PC-9 (cell line): Measurements from ENCODE around the gene ARHGEF9. TPM values are rescaled to one million over a fixed set of nuclear protein-coding genes. Genes with fewer than 3 reads are reported as not detected.

Experiments
- BruUV-seq: library from RNA; stranded (reverse); fragments of 400-500 nt; replicated peaks from 2 replicates; lab custom pipeline; 2021; lab: Mats Ljungman, UMichigan
- CTCF ChIA-PET: fragments of 300-600 bp; sonication (Branson Sonifier 250); formaldehyde crosslinking; loops from one replicate; lab custom pipeline; 2022; ENCODE audit warnings: antibody characterized with exemption; lab: Charles Lee
- POLR2A ChIA-PET: fragments of 300-600 bp; sonication (Branson Sonifier 250); formaldehyde crosslinking; loops from one replicate; lab custom pipeline; 2022; ENCODE audit warnings: antibody characterized with exemption; ENCODE audit not compliant: unreplicated experiment; lab: Charles Lee
- DNase-seq, 2 experiments: peaks; one replicate each; pipeline versions ENCODE4 v3.0.0 to v3.0.0-alpha.2; 2015 to 2022; ENCODE audit warnings: mixed read lengths in 1 of 2
- H2AFZ ChIP-seq: fragments of 200-600 bp; sonication (generic); 2 replicates; pipeline ENCODE4 v1.8.1; 2017; ENCODE audit warnings: antibody characterized with exemption
- H3F3A ChIP-seq: fragments of 200-600 bp; sonication (generic); 2 replicates; pipeline ENCODE4 v1.8.1; 2017; ENCODE audit warnings: antibody characterized with exemption, mild to moderate bottlenecking, low read depth; ENCODE audit not compliant: insufficient read depth
- H3K27ac ChIP-seq: fragments of 200-600 bp; sonication (generic); 2 replicates; pipeline ENCODE4 v1.6.1; 2016; ENCODE audit warnings: mixed run types
- H3K27me3 ChIP-seq: fragments of 200-600 bp; sonication (generic); 2 replicates; pipeline ENCODE4 v1.6.1; 2016; ENCODE audit warnings: low read depth, mixed run types; ENCODE audit not compliant: insufficient read depth
- H3K36me3 ChIP-seq: fragments of 200-600 bp; sonication (generic); 2 replicates; pipeline ENCODE4 v1.6.1; 2016; ENCODE audit warnings: low read depth, mixed run types
- H3K4me1 ChIP-seq: fragments of 200-600 bp; sonication (generic); replicated peaks from 2 replicates; pipeline ENCODE4 v1.6.1; 2016; ENCODE audit warnings: mixed run types; ENCODE audit not compliant: insufficient read depth
- H3K4me2 ChIP-seq: fragments of 200-600 bp; sonication (generic); 2 replicates; pipeline ENCODE4 v1.6.1; 2017; ENCODE audit warnings: mixed run types
- H3K4me3 ChIP-seq: fragments of 200-600 bp; sonication (generic); 2 replicates; pipeline ENCODE4 v1.6.1; 2016; ENCODE audit warnings: mixed run types
- H3K79me2 ChIP-seq: fragments of 200-600 bp; sonication (generic); 2 replicates; pipeline ENCODE4 v1.6.1; 2017; ENCODE audit warnings: low read depth, mixed run types
- H3K9me2 ChIP-seq: fragments of 200-600 bp; sonication (generic); 2 replicates; pipeline ENCODE4 v1.8.1; 2017; ENCODE audit warnings: mild to moderate bottlenecking; ENCODE audit not compliant: insufficient read depth
- H3K9me3 ChIP-seq: fragments of 200-600 bp; sonication (generic); 2 replicates; pipeline ENCODE4 v1.8.1; 2016; ENCODE audit warnings: low read depth; ENCODE audit not compliant: insufficient read depth
- H4K20me1 ChIP-seq: fragments of 200-600 bp; sonication (generic); 2 replicates; pipeline ENCODE4 v1.8.1; 2017; ENCODE audit not compliant: insufficient read depth
- CTCF ChIP-seq: fragments of 200-600 bp; sonication (generic); conservative IDR thresholded peaks from 2 replicates; pipeline ENCODE4 v1.6.1; 2017; ENCODE audit warnings: mixed run types, antibody characterized with exemption, mild to moderate bottlenecking, moderate library complexity
- EZH2 ChIP-seq: fragments of 200-600 bp; sonication (generic); IDR thresholded peaks from 2 replicates; pipeline ENCODE4 v1.8.0; 2017; ENCODE audit warnings: antibody characterized with exemption, low read depth
- intact Hi-C: fragments of 100-400 bp; cut with micrococcal nuclease; formaldehyde crosslinking; loops from one replicate; pipeline ENCODE4 v1.10.0; 2022; ENCODE audit not compliant: unreplicated experiment
- total RNA-seq: library from RNA; stranded (reverse); gene quantifications from 2 replicates; pipeline ENCODE4 v1.2.3, GENCODE V29; 2021

Gene ARHGEF9
- total RNA-seq, 1 experiment from 2014 or later = 23.4 TPM

GRCh38 chrX:63664741-63665140, 120.3 kb downstream of the ARHGEF9 start:
- no peak for TF ChIP-seq EZH2
- no peak for TF ChIP-seq CTCF
- Histone ChIP-seq H3K9me2 (no peaks in the 10 kb centered on the region), H2AFZ (no peak overlapping the region), H3K79me2 (no peaks in the 10 kb centered on the region), H3F3A (no peaks in the 10 kb centered on the region), H3K27me3 (no peaks in the 10 kb centered on the region), H3K4me1 (no peaks in the 10 kb centered on the region), H3K36me3 (no peaks in the 10 kb centered on the region), H3K4me3 (no peak overlapping the region), H3K27ac (no peak overlapping the region), H3K9me3 (no peaks in the 10 kb centered on the region), H4K20me1 (no peaks in the 10 kb centered on the region), H3K4me2 (no peak overlapping the region)
- ChIA-PET CTCF (no interaction called here), POLR2A (no interaction called here)
- intact Hi-C loops = no loop called here
- DNase-seq = no peak
- BruUV-seq = no TSS peak

- Histone ChIP-seq H3K9me3 (no peaks in the 10 kb centered on the region), H3F3A (no peaks in the 10 kb centered on the region), H3K36me3 (no peaks in the 10 kb centered on the region), H4K20me1 (no peaks in the 10 kb centered on the region), H3K4me2 (no peak overlapping the region), H3K27ac (no peak overlapping the region), H3K4me1 (no peaks in the 10 kb centered on the region), H3K79me2 (no peaks in the 10 kb centered on the region), H3K4me3 (no peak overlapping the region), H2AFZ (no peak overlapping the region), H3K9me2 (no peaks in the 10 kb centered on the region), H3K27me3 (no peaks in the 10 kb centered on the region)
- intact Hi-C loops = no loop called here
- no peak for DNase-seq
- TF ChIP-seq CTCF = no peak
- BruUV-seq = no TSS peak
- POLR2A ChIA-PET = no interaction called here
- CTCF ChIA-PET = no interaction called here
Observed at GRCh38 chrX:63664083-63664482, 120.9 kb downstream of the ARHGEF9 start.

GRCh38 chrX:63661676-63662075, 123.3 kb downstream of the ARHGEF9 start:
- no peaks in the 10 kb centered on the region for H3K9me3 ChIP-seq
- intact Hi-C loops = no loop called here
- CTCF ChIA-PET = no interaction called here

More at GRCh38 chrX:63661676-63662075, 123.3 kb downstream of the ARHGEF9 start:
- no peak for DNase-seq
- Histone ChIP-seq H3K79me2 (no peaks in the 10 kb centered on the region), H3K36me3 (no peaks in the 10 kb centered on the region), H3K27me3 (no peaks in the 10 kb centered on the region), H3K27ac (no peak overlapping the region), H3K4me3 (no peak overlapping the region), H3F3A (no peaks in the 10 kb centered on the region), H4K20me1 (no peaks in the 10 kb centered on the region), H3K4me1 (no peaks in the 10 kb centered on the region), H2AFZ (no peak overlapping the region), H3K4me2 (no peak overlapping the region), H3K9me2 (no peaks in the 10 kb centered on the region)
- TF ChIP-seq CTCF (no peak), EZH2 (no peak)
- BruUV-seq = no TSS peak
- POLR2A ChIA-PET = no interaction called here
